GM18508 (cell line): ENCODE results near the gene DNASE1L1.
A peak's percentile ranks its signal among the peaks of the same experiment; 100 is the strongest.
"Not testable (repeated sequence)": the region's sequence is repeated elsewhere in the genome, so short reads cannot be mapped to it uniquely, and the experiment has no call there.

ENCODE experiments used
- ATAC-seq: cut with Tn5 transposase; IDR thresholded peaks from one replicate; pipeline ENCODE4 v1.9.1; 2021; ENCODE audit warnings: moderate number of reproducible peaks; ENCODE audit not compliant: insufficient read depth, unreplicated experiment

The DNASE1L1 gene

DNA sequence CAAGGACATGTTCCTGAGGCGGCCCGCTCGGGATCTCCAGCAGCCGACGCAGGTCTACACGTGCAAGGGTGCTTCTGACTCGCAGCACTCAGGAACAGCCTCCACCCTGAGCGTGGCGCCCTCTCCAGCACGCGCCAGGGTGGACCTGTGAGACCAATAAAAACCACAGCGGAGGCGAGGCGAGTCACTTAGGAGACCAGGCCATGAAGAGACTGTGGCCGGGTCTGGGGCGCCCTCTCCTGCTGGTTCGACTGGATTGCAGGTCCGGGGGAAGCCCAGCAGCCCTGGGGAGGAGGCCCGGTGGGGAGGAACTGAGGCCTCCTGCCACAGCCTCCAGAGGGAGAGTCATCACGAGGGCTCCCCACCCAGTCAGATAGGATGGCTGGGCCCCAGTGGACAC, 21.0 kb downstream of the DNASE1L1 start:
- ATAC-seq, result not testable (repeated sequence)

DNA sequence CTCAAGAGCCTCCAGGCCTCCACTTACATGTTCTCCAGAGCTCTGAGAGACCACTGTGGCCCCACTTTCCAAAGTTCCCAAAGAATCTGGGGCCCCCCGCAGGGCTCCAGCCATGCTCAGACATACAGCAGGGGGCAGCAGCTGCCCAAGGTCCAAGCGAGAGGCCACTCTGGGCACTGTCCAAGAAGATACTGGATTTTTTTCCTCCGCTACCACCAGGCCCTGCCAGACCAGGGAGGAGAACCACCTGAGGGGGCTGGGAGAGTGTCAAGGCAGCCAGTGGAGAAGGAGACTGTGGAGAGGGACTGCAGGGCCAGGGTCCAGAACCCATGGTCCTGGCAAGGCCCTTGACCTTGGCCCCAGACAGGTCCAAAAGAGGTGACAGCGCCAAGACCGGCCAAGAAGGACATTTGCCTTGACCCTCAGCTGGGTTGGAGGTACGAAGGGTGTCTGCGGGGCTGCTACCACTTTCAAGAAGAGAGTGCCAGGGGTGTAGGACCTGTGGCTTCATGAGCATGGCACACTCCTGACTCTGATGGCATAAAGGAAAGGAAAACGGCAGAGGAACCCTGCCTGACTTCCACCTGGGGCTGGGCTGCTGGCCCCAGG, 24.7 kb downstream of the DNASE1L1 start:
- no peak for ATAC-seq

DNA sequence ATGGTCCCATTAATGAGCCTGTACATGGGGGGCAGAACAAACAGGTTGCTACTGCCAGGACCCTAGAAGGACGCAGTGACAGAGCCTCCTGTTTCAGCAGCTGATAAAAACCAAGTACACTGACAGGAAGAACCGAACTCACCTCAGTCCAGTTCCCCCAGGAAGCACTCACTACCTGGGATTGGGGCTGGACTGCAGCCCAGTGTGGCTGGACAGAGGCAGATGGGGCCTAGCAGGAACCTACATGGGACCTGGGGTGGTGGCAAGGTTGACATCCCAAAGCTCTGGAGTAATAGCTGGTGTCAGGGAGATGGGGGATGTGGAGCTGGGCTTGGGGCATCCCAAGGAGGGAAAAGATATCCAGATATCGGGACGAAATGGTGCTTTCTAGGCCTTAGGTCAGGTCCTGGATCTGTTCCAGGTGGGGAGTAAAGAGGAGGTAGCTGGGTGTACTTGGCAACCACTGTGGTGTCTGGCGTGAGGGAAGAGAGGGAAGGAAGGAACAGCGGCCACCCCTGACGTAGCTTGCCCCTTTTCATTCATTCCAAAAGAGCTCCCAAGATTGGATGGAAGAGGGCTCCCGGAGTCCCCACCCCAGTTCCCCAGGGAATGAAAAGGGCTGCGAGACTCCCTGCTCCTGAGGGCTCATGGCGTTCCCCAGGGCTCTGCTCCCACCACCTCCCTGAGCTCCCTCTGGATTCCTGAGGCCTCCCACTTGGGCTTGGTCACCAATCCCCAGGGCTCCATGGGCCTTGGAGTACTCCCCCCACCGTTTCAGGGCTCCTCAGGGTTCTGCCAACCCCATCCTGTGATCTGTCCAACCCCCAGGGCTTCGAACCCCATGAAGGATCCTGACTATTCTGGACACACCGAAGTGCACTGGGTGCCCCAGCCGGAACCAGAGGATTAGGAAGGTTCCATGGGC, 25.4 kb downstream of the DNASE1L1 start:
- no peak for ATAC-seq

DNA sequence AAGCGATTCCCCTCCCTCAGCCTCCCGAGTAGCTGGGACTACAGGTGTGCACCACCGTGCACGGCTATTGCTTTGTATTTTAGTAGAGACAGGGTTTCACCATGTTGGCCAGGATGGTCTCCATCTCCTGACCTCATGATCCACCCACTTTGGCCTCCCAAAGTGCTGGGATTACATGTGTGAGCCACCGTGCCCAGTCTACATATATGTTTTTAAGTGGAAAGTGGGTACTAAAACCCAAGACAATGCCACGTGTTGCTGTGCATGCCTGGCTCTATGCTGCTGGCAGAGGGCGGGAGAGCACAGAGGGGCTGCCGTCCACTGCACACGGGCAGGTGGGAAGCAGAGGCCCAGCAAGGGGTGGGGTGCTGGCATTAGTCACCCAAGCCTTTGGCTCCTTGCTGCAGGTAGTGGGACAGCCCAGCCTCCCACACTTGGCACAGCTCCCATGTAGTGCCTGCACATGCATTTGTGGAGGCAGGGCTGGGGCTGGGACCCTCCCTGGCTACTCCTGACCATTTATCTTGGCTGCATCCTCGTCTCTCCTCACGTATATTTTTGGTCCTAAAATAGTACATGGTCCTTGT, 26.5 kb downstream of the DNASE1L1 start:
- no peak for ATAC-seq

DNA sequence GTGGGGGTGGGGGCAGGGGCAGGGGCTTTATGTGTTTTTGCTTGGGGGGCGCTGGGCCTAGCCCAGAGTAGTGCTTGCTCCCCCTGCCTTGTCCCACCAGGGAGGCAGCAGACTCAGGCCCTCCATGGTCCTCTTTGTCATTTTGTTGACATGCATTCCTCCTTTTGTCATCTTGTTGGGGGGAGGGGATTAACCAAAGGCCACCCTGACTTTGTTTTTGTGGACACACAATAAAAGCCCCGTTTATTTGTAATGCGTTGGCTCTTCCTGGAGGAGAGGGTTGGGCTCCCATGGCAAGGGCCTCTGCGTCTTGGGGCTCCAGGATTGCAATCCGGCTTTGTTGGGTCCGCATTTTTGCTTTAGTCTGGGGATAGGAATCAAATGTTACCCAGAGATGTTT, 27.8 kb downstream of the DNASE1L1 start:
- ATAC-seq, result no peak

DNA sequence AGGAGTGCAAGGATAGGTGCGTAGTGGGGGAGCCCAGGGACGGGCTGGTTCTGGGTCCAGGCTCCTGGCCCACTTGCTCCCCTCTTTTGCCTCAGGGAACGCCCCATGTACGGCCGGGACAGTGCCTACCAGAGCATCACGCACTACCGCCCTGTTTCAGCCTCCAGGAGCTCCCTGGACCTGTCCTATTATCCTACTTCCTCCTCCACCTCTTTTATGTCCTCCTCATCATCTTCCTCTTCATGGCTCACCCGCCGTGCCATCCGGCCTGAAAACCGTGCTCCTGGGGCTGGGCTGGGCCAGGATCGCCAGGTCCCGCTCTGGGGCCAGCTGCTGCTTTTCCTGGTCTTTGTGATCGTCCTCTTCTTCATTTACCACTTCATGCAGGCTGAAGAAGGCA, 28.3 kb downstream of the DNASE1L1 start:
- no peak for ATAC-seq

DNA sequence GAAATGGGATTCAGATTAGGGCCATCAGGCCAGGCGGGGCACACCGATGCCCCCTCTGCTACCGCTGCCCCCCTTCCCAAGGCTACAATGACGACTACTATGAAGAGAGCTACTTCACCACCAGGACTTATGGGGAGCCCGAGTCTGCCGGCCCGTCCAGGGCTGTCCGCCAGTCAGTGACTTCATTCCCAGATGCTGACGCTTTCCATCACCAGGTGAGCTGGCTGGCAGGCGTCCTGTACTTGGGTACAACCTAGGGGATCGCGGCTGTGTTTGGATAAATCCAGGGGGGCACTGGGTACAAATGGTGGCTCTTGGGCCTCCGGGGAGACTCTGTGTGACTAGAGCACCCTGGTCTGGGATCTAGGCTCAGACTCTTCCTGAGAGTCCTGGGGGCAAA, 28.9 kb downstream of the DNASE1L1 start:
- ATAC-seq, result no peak

DNA sequence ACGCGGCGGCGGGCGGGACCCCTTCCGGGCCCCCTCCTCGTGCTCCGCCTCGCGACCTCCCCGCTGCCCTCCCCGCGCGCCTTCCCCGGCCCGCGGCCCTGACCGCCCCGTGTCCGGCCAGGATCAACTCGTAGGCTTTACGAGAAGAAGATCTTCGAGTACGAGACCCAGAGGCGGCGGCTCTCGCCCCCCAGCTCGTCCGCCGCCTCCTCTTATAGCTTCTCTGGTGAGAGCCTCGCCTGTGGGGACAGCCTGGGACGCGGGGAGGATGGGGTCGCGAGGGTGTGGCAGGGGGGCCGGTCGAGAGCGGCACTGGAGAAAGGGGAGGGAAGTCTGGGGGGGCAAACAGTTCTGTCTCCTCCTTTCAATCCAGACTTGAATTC, 29.5 kb downstream of the DNASE1L1 start:
- no peak for ATAC-seq

DNA sequence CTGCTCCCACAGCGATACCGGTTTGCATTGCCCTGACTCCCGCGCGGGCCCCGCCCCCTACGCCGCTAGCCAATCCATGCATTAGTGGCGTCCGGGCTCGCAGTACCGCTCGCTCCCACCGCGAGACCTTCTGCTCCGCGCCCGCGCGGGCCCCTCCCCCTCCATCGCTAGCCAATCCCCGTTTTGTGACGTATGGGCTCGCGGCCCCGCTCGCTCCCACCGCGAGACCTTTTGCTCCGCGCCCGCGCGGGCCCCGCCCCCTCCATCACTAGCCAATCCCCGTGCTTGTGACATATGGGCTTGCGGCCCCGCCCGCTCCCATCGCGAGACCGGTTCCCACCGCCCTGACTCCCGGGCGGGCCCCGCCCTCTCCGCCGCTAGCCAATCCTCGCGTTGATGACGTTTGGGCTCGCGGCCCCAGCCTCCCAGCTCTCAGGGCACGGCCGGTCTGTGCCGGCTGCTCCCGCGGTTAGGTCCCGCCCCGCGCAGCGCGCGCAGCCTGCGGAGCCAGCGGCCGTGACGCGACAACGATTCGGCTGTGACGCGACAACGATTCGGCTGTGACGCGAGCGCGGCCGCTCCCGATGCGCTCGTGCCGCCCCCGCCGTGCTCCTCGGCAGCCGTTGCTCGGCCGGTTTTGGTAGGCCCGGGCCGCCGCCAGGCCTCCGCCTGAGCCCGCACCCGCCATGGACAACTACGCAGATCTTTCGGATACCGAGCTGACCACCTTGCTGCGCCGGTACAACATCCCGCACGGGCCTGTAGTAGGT, 30.1 kb downstream of the DNASE1L1 start, which contains the start of gene EMD:
Gene EMD, plus strand, starts transcription at position 497 of the 770 bp plus-strand sequence. Its CDS starts 190 bp downstream, at position 687.
- ATAC-seq, result peak; percentile 70

DNA sequence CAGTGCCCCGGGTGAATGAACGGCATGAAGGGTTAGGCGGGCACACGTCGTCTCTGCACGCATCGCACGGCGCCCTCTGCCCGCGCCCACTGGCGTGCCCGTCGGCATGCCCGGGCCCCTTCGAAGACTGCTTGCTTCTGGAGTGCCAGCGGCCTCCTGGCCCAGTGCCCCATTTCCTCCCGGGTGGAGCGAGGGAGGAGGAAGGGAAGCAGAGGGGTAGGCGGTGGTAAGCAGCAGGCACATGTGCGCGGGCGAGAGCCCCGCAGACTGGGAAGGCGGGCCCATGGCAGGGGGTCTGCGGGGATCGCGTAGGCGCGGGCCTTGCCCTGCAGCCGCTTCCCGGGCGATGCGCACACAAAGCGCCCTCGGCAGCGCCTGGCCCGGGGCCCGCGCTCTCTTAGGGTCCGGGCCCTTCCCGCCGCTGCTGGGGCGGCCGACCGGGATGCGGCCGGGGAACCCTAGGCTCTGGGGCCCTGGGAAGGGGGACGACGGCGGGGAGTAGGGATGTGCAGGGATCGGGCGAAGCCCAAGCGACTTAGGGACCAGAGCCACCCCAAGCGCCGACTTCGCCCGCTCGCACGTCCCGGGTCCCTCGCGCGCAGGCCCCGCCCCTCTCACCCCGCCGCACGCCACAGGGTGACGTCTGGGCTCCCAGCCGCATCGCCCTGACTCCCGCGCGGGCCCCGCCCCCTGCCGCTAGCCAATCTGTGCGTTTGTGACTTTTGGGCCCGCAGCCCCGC, 30.8 kb downstream of the DNASE1L1 start:
- ATAC-seq, result no peak

DNA sequence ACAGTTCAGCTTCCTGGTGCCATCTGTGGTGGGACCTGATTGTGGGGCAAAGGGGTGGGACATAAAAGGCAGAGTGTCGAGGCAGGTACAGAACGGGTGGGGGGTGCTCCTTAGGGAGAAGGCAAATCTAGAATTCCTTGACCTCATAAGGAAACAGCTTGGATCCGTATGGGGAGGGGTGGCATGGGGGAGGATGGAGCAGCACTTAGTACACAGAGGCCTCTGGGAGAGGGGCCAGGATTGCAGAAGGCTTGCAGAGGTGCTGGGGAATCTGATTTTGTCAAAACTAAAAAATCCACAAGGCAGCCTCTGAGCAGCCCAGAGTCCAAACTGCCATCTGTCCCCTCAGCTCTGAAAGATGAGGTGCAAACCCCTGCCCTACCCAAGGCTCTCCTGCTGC, 32.3 kb downstream of the DNASE1L1 start:
- no peak for ATAC-seq

DNA sequence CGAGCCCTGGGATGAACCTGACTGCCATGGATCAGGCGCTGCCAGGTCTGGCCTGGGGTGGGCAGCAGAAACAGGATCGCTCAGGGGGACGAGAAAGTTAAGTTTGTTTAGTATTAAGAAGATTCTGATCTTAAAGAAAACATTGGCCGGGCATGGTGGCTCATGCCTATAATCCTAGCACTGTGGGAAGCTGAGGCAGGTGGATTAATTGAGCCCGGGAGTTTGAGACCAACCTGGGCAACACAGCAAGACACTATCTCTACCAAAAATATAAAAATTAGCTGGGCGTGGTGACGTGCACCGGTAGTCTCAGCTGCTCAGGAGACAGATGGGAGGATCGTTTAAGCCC, 33.9 kb downstream of the DNASE1L1 start:
- no peak for ATAC-seq

DNA sequence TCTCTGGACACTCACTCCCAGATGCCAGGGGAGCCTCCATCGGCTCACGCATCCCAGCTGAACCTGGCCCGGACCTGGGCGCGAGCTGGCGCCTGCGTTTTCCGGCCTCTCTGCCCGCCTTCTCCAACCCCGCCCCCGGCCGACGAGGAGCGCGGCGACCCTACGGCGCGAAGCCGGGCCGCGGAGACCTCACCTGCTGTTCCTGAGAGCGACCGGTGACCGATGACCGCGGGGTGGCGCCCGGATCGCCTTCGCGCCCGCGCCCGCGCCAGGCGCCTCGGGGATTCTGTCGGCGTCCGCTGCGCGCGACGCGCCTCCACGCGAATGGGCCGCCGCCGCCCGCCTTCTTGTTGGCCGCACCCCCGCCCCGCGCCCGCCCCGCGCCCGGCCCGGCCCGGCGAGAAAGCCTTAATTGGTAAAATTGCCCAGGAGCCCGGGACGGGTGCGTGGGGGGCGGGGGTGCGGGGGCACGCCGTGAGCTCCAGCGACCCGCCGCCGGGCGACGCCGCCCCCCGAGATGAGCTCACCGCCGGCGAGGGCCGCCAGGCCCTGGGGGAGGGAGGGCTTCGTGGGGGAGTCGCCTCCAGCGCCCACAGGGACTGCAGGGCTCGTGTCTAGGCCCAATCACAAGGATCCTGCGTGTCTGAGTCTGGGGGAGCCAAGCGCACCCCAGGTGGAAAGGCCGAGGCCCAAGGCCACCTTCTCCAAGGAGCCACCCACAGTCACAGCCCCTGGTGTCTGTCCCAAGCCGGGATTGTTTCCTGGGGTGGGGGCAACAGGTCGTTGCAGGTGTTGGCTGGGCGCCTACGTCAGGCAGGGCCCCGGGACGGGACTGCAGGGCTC, 34.5 kb downstream of the DNASE1L1 start, which contains the start of gene FLNA:
Gene FLNA, minus strand, starts transcription at position 322 of the 843 bp plus-strand sequence. CDS start 3,389 bp downstream, outside the sequence.
- no peak for ATAC-seq

DNA sequence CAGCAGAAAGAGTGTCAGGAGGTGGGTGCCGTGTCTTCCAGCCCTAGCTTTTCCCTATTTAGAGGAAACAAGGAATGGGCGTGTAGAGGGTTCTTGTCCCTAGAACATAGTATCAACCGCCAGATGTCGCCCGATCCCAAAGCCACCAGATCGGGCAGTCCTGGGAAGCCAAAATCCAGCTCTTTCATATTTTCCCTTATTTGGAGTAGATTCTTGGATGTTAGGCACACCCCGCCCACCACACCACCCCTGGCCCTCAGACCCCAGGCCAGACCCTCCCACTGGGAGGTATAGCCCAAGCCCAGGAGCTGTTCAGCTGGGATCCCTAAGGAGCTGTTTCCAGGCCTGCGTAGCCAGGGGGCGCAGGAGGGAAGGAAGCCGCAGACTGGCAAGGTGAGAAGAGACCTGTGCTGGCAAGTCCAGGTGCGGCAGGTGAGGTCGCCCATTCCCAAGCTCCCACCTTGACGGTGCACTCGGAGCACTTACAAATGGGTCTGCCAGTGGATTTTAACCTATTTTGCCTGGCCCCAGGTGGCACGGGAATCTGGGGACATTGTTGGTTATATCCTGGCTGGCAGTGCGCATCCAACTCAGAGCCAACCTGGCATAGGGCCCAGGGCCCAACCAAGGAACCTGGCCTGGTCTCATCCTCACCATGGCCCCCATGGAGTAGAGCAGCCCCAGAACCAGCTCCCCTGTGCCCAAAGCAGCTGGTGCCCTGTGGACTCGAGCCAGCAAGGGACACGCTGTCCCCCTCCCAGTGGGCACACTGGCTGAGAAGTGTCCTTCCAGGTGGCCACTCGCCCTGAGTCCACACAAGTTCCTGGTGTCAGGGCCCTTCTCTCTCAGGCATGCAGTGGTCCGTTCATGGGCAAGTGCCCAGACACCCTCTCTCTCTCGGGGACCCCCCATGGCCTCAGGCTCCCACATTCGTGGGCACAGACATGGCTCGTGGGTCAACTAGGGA, 35.4 kb downstream of the DNASE1L1 start:
- no peak for ATAC-seq

DNA sequence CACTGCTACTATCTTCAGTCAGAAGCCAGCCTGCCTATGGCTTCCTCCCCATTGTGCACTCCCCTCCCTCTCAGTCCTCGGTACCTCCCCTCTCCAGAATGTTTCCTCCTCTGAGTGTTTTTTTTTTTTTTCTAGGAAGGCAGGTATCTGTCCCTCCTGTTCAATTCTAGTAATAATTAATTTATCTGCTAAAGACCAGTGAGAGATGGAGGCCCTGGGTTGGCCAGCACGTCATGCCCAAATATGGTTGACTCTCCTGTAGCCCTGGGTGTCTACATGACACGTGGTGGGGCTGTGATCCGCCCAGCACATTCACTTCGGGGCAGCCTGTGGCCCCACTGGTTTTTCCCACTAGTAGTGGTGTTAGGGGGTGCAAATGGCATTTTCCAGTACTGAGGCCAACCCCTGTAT, 36.4 kb downstream of the DNASE1L1 start:
- ATAC-seq, result no peak

DNA sequence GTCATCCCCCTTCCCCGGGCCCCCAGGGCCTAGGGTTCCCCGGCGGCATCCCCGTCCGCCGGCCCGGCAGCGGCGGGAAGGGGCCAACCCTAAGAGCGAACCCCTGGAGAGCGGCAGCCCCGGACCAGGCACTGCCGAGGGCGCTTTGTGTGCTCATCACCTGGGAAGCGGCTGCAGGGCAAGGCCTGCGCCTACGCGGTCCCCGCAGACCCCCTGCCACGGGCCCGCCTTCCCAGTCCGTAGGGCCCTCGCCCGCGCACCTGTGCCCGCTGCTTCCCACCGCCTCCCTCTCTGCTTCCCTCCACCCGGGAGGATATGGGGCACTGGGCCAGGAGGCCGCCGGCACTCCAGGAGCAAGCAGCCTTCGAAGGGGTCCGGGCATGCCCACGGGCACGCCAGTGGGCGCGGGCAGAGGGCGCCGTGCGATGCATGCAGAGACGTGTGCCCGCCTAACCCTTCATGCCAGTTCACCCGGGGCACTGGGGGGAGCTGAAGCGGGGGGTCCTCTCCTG, 37.2 kb downstream of the DNASE1L1 start:
- no peak for ATAC-seq

DNA sequence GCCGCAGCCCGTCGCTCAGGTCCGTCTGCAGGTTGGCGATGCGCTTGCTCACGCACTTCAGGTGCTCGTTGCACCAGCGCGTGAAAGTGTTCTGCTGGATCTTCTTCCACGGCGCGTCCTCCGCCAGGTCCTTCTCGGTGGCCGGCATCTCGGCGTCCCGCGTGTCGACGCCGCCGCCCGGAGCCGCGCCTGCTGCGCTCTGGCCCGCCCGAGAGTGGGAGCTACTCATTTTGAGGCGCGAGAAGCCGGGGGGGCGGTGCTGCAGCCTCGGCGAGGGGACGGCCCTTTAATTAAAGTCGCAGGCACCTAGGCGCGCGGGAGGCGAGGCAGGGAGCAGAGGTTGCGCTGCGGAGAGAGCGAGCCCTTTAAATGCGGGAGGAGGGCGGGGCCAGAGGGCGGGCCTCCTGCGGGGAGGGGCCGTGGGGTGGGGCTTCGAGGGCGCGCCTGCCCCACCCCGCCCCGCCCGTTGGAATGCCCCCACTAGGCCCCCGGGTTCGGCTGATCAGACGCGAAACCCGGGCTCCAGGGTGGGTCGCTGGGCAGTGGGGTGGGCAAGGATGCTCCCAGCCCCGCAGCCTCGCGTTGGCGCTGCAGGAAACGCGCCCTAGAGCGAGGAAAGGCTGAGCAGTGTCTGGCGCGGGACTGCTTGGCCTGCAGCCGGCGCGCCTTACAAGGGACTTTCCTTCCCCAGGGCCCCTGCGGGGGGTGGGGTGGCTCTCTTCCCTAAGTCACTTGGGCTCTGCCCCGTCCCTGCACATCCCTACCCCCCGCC, 37.9 kb downstream of the DNASE1L1 start:
- ATAC-seq, result no peak
